KMS-11 (cell line): ENCODE data around the gene DOP1A.
"Not testable (repeated sequence)": the region's sequence is repeated elsewhere in the genome, so short reads cannot be mapped to it uniquely, and the experiment has no call there.

ENCODE experiments used
- H2AFZ ChIP-seq: fragments of 200-600 bp; sonication (generic); 2 replicates; pipeline ENCODE4 v1.6.1; 2016; ENCODE audit warnings: antibody characterized with exemption, mixed run types, low read depth
- H3K27ac ChIP-seq: fragments of 200-600 bp; sonication (generic); 2 replicates; pipeline ENCODE4 v1.6.1; 2016; ENCODE audit warnings: mild to moderate bottlenecking, mixed run types
- H3K27me3 ChIP-seq: fragments of 200-600 bp; sonication (generic); 2 replicates; pipeline ENCODE4 v1.6.1; 2017; ENCODE audit warnings: mild to moderate bottlenecking, low read depth, mixed run types, moderate library complexity; ENCODE audit not compliant: insufficient read depth
- H3K36me3 ChIP-seq: fragments of 200-600 bp; sonication (generic); 2 replicates; pipeline ENCODE4 v1.6.1; 2017; ENCODE audit warnings: mild to moderate bottlenecking, mixed run types; ENCODE audit not compliant: insufficient read depth
- H3K4me1 ChIP-seq: fragments of 200-600 bp; sonication (generic); 2 replicates; pipeline ENCODE4 v1.6.1; 2016; ENCODE audit warnings: mild to moderate bottlenecking, low read depth, mixed run types; ENCODE audit not compliant: poor library complexity, severe bottlenecking
- H3K4me2 ChIP-seq: fragments of 200-600 bp; sonication (generic); 2 replicates; pipeline ENCODE4 v1.7.0; 2016; ENCODE audit warnings: mild to moderate bottlenecking, mixed run types
- H3K4me3 ChIP-seq: fragments of 200-600 bp; sonication (generic); IDR thresholded peaks from 2 replicates; pipeline ENCODE4 v1.6.1; 2017; ENCODE audit warnings: low read depth, low read length, mixed read lengths; ENCODE audit not compliant: insufficient read depth
- H3K79me2 ChIP-seq: fragments of 200-600 bp; sonication (generic); 2 replicates; pipeline ENCODE4 v1.6.1; 2016; ENCODE audit warnings: low read depth, mixed run types; ENCODE audit not compliant: insufficient read depth
- H3K9ac ChIP-seq: fragments of 200-600 bp; sonication (generic); 2 replicates; pipeline ENCODE4 v1.6.1; 2016; ENCODE audit warnings: mild to moderate bottlenecking, mixed run types
- H4K20me1 ChIP-seq: fragments of 200-600 bp; sonication (generic); 2 replicates; pipeline ENCODE4 v1.6.1; 2016; ENCODE audit warnings: mild to moderate bottlenecking, mixed run types; ENCODE audit not compliant: insufficient read depth
- CTCF ChIP-seq: fragments of 200-600 bp; sonication (generic); conservative IDR thresholded peaks from 2 replicates; pipeline ENCODE4 v1.6.1; 2017; ENCODE audit warnings: low read depth, mild to moderate bottlenecking, antibody characterized with exemption, low read length, moderate library complexity, mixed read lengths

The DOP1A gene

GRCh38 chr6:83183082-83183828, 115.8 kb downstream of the DOP1A start:
- H2AFZ ChIP-seq: no peak overlapping the region
- no peaks in the 10 kb centered on the region for H3K4me1 ChIP-seq
- no peaks in the 10 kb centered on the region for H3K79me2 ChIP-seq
- H3K4me3 ChIP-seq: no peak overlapping the region
- H3K27ac ChIP-seq: no peak overlapping the region
- TF ChIP-seq CTCF: no peak
- H4K20me1 ChIP-seq: no peaks in the 10 kb centered on the region
- no peak overlapping the region for H3K4me2 ChIP-seq
- no peaks in the 10 kb centered on the region for H3K36me3 ChIP-seq
- no peak overlapping the region for H3K9ac ChIP-seq
- no peaks in the 10 kb centered on the region for H3K27me3 ChIP-seq

GRCh38 chr6:83185096-83185495, 117.6 kb downstream of the DOP1A start:
- no peaks in the 10 kb centered on the region for H3K79me2 ChIP-seq
- H2AFZ ChIP-seq: no peak overlapping the region
- H3K4me1 ChIP-seq: no peaks in the 10 kb centered on the region
- H3K27me3 ChIP-seq: no peaks in the 10 kb centered on the region
- H3K27ac ChIP-seq: no peak overlapping the region
- H3K4me3 ChIP-seq: no peak overlapping the region
- H3K4me2 ChIP-seq: no peak overlapping the region
- H3K36me3 ChIP-seq: no peaks in the 10 kb centered on the region
- no peak for TF ChIP-seq CTCF
- H3K9ac ChIP-seq: no peak overlapping the region
- no peaks in the 10 kb centered on the region for H4K20me1 ChIP-seq

- H3K79me2 ChIP-seq: no peaks in the 10 kb centered on the region
- no peaks in the 10 kb centered on the region for H3K36me3 ChIP-seq
- no peaks in the 10 kb centered on the region for H3K4me1 ChIP-seq
- H3K9ac ChIP-seq: no peak overlapping the region
- H3K4me3 ChIP-seq: no peak overlapping the region
- H3K4me2 ChIP-seq: no peak overlapping the region
- TF ChIP-seq CTCF: no peak
- no peaks in the 10 kb centered on the region for H4K20me1 ChIP-seq
- H3K27me3 ChIP-seq: no peaks in the 10 kb centered on the region
- H2AFZ ChIP-seq: no peak overlapping the region
- H3K27ac ChIP-seq: no peak overlapping the region
Measured at GRCh38 chr6:83188501-83188900, 121.0 kb downstream of the DOP1A start.

GRCh38 chr6:83190626-83191025, 123.2 kb downstream of the DOP1A start:
- no peak for TF ChIP-seq CTCF
- H3K36me3 ChIP-seq: no peaks in the 10 kb centered on the region
- no peak overlapping the region for H3K4me2 ChIP-seq

GRCh38 chr6:83191974-83192373, 124.5 kb downstream of the DOP1A start:
- H3K4me3 ChIP-seq, H3K79me2 ChIP-seq, H3K27me3 ChIP-seq, H3K4me1 ChIP-seq, H3K36me3 ChIP-seq, H3K27ac ChIP-seq, H4K20me1 ChIP-seq, H2AFZ ChIP-seq, H3K9ac ChIP-seq: not testable (repeated sequence)
- H3K4me2 ChIP-seq: peak overlapping the region; percentile 71; the same call in 1 of the 2 replicates

More at GRCh38 chr6:83190626-83191025, 123.2 kb downstream of the DOP1A start:
- Histone ChIP-seq H3K79me2 (no peaks in the 10 kb centered on the region), H3K27ac (no peak overlapping the region), H3K4me1 (peaks cover 5% of the 10 kb centered on the region), H4K20me1 (no peaks in the 10 kb centered on the region), H3K27me3 (no peaks in the 10 kb centered on the region), H2AFZ (no peak overlapping the region), H3K9ac (no peak overlapping the region), H3K4me3 (no peak overlapping the region)
